ENCODE results near the gene ARHGEF9. TPM values are rescaled to one million over a fixed set of nuclear protein-coding genes. Genes with fewer than 3 reads are reported as not detected.
"Not testable (repeated sequence)": the region's sequence is repeated elsewhere in the genome, so short reads cannot be mapped to it uniquely, and the experiment has no call there.

The ARHGEF9 gene
- 10 to 100 TPM; 69.3 to 73.5 TPM for total RNA-seq
- long read RNA-seq, full-length matches to known transcripts = 14 of 44 reads
- long read RNA-seq, partial matches to known transcripts = 4 of 44 reads
- long read RNA-seq, other reads (novel, unspliced or antisense) = 26 of 44 reads

GRCh38 chrX:63784902-63785707 is at the start of gene ARHGEF9:
Gene ARHGEF9, minus strand, starts transcription at chrX:63785214. Its CDS starts 69 bp downstream, at chrX:63785145.
- DNase-seq (peak; percentile 22), ATAC-seq (peak; percentile 82 to 83)
- intact Hi-C loops (cut with DNase I) = no loop called here

GRCh38 chrX:63825446-63825845 is 40.4 kb upstream of the ARHGEF9 start:
- intact Hi-C loops (cut with DNase I); ATAC-seq; DNase-seq: not testable (repeated sequence)

- DNase-seq (no peak), ATAC-seq (no peak)
- intact Hi-C loops (cut with DNase I) = no loop called here
Measured at GRCh38 chrX:63818156-63818555, 33.1 kb upstream of the ARHGEF9 start.

- DNase-seq = no peak
- no peak for ATAC-seq
- intact Hi-C loops (cut with DNase I) = no loop called here
Measured at GRCh38 chrX:63817696-63818095, 32.7 kb upstream of the ARHGEF9 start.

- DNase-seq (no peak), ATAC-seq (no peak)
- intact Hi-C loops (cut with DNase I) = no loop called here
Measured at GRCh38 chrX:63812823-63813222, 27.8 kb upstream of the ARHGEF9 start.

- DNase-seq = no peak
- no peak for ATAC-seq
Measured at GRCh38 chrX:63810746-63811145, 25.7 kb upstream of the ARHGEF9 start.

GRCh38 chrX:63809173-63809572 is 24.2 kb upstream of the ARHGEF9 start:
- ATAC-seq = no peak
- DNase-seq = no peak
- intact Hi-C loops (cut with DNase I) = no loop called here

More at GRCh38 chrX:63810746-63811145, 25.7 kb upstream of the ARHGEF9 start:
- intact Hi-C loops (cut with DNase I) = no loop called here

GRCh38 chrX:63795406-63795805 is 10.4 kb upstream of the ARHGEF9 start:
- DNase-seq; ATAC-seq; intact Hi-C loops (cut with DNase I): not testable (repeated sequence)

- ATAC-seq (no peak), DNase-seq (no peak)
- intact Hi-C loops (cut with DNase I) = no loop called here
Measured at GRCh38 chrX:63785708-63786040, 660 bp upstream of the ARHGEF9 start.

- ATAC-seq (peak; percentile 35 to 40), DNase-seq (peak; percentile 19)
- intact Hi-C loops (cut with DNase I) = no loop called here
Measured at GRCh38 chrX:63784346-63784901, 590 bp downstream of the ARHGEF9 start.

- intact Hi-C loops (cut with DNase I) = no loop called here
- DNase-seq = no peak
- ATAC-seq = no peak
Measured at GRCh38 chrX:63782515-63782914, 2.5 kb downstream of the ARHGEF9 start.

- DNase-seq (no peak), ATAC-seq (no peak)
- intact Hi-C loops (cut with DNase I) = no loop called here
Measured at GRCh38 chrX:63768760-63769159, 16.3 kb downstream of the ARHGEF9 start.

- intact Hi-C loops (cut with DNase I) = no loop called here
- no peak for DNase-seq
- ATAC-seq = no peak
Measured at GRCh38 chrX:63765712-63766111, 19.3 kb downstream of the ARHGEF9 start.

GRCh38 chrX:63764946-63765345 is 20.1 kb downstream of the ARHGEF9 start:
- no peak for ATAC-seq
- DNase-seq = no peak
- intact Hi-C loops (cut with DNase I) = no loop called here

- ATAC-seq (no peak), DNase-seq (no peak)
- intact Hi-C loops (cut with DNase I) = no loop called here
Measured at GRCh38 chrX:63761639-63762038, 23.4 kb downstream of the ARHGEF9 start.

- DNase-seq (no peak), ATAC-seq (no peak)
- intact Hi-C loops (cut with DNase I) = no loop called here
Measured at GRCh38 chrX:63758011-63758410, 27.0 kb downstream of the ARHGEF9 start.

- ATAC-seq (no peak), DNase-seq (no peak)
- intact Hi-C loops (cut with DNase I) = no loop called here
Measured at GRCh38 chrX:63755892-63756291, 29.1 kb downstream of the ARHGEF9 start.

- intact Hi-C loops (cut with DNase I) = no loop called here
- DNase-seq = peak; percentile 93
- peak; percentile 98 to 99 for ATAC-seq
Measured at GRCh38 chrX:63754860-63755579, 30.0 kb downstream of the ARHGEF9 start.

GRCh38 chrX:63754136-63754859 is 30.7 kb downstream of the ARHGEF9 start:
- intact Hi-C loops (cut with DNase I) = no loop called here
- DNase-seq = no peak
- peak in 1 of 2 donors; percentile 64 for ATAC-seq

Data from left cardiac atrium (tissue), 4 donors.